ENCODE measurements around the gene DNAJC27. TPM values are rescaled to one million over a fixed set of nuclear protein-coding genes. Genes with fewer than 3 reads are reported as not detected.

The DNAJC27 gene
- total and polyA plus RNA-seq, 2 of the 13 experiments (the other 11 are each of a cell fraction or from before 2014, with no cell fraction given): 3.1 to 3.7 TPM

- TF ChIP-seq ZNF280D (CRISPR knock-in tag; IDR thresholded peaks at IDR 0.05) (peak; percentile 16), ZNF713 (CRISPR knock-in tag; IDR thresholded peaks at IDR 0.05) (no peak), ZNF501 (CRISPR knock-in tag; IDR thresholded peaks at IDR 0.05) (peak; percentile 1; the same call in 1 of the 2 replicates), NFATC3 (CRISPR knock-in tag; IDR thresholded peaks at IDR 0.05) (peak; percentile 10; the same call in 1 of the 2 replicates), HNF4G (IDR thresholded peaks at IDR 0.05; ENCODE audit: borderline replicate concordance, low read depth, low read length) (no peak), HNF4G (CRISPR knock-in tag; IDR thresholded peaks at IDR 0.05; ENCODE audit: borderline replicate concordance, low read depth) (no peak), SP2 (CRISPR knock-in tag; IDR thresholded peaks at IDR 0.05) (no peak), ZBTB43 (CRISPR knock-in tag; conservative IDR thresholded peaks at IDR 0.05) (no peak), ZNF232 (CRISPR knock-in tag; IDR thresholded peaks at IDR 0.05; ENCODE audit: borderline replicate concordance) (no peak; the same call in 1 of the 2 replicates), ATF7 (IDR thresholded peaks at IDR 0.05) (no peak), ATF7 (CRISPR knock-in tag; IDR thresholded peaks at IDR 0.05) (peak; percentile 56; the same call in 1 of the 2 replicates), ZNF230 (CRISPR knock-in tag; IDR thresholded peaks at IDR 0.05) (peak; percentile 25), ZNF816 (CRISPR knock-in tag; IDR thresholded peaks at IDR 0.05; ENCODE audit: borderline replicate concordance) (no peak), ZNF101 (CRISPR knock-in tag; IDR thresholded peaks at IDR 0.05; ENCODE audit: borderline replicate concordance, low read depth) (0 out of 2 replicates have a peak, but pooled peaks have one; percentile 69), TP53 (CRISPR knock-in tag; conservative IDR thresholded peaks at IDR 0.05) (no peak), ZNF598 (CRISPR knock-in tag; IDR thresholded peaks at IDR 0.05; ENCODE audit: borderline replicate concordance) (no peak), KLF16 (CRISPR knock-in tag; IDR thresholded peaks at IDR 0.05) (0 out of 4 replicates have a peak, but pooled peaks of 1 of the 2 experiments have one; percentile 1)
- TF ChIP-seq, protein P1, sequence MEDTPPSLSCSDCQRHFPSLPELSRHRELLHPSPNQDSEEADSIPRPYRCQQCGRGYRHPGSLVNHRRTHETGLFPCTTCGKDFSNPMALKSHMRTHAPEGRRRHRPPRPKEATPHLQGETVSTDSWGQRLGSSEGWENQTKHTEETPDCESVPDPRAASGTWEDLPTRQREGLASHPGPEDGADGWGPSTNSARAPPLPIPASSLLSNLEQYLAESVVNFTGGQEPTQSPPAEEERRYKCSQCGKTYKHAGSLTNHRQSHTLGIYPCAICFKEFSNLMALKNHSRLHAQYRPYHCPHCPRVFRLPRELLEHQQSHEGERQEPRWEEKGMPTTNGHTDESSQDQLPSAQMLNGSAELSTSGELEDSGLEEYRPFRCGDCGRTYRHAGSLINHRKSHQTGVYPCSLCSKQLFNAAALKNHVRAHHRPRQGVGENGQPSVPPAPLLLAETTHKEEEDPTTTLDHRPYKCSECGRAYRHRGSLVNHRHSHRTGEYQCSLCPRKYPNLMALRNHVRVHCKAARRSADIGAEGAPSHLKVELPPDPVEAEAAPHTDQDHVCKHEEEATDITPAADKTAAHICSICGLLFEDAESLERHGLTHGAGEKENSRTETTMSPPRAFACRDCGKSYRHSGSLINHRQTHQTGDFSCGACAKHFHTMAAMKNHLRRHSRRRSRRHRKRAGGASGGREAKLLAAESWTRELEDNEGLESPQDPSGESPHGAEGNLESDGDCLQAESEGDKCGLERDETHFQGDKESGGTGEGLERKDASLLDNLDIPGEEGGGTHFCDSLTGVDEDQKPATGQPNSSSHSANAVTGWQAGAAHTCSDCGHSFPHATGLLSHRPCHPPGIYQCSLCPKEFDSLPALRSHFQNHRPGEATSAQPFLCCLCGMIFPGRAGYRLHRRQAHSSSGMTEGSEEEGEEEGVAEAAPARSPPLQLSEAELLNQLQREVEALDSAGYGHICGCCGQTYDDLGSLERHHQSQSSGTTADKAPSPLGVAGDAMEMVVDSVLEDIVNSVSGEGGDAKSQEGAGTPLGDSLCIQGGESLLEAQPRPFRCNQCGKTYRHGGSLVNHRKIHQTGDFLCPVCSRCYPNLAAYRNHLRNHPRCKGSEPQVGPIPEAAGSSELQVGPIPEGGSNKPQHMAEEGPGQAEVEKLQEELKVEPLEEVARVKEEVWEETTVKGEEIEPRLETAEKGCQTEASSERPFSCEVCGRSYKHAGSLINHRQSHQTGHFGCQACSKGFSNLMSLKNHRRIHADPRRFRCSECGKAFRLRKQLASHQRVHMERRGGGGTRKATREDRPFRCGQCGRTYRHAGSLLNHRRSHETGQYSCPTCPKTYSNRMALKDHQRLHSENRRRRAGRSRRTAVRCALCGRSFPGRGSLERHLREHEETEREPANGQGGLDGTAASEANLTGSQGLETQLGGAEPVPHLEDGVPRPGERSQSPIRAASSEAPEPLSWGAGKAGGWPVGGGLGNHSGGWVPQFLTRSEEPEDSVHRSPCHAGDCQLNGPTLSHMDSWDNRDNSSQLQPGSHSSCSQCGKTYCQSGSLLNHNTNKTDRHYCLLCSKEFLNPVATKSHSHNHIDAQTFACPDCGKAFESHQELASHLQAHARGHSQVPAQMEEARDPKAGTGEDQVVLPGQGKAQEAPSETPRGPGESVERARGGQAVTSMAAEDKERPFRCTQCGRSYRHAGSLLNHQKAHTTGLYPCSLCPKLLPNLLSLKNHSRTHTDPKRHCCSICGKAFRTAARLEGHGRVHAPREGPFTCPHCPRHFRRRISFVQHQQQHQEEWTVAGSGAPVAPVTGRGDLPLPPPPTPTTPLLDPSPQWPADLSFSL (CRISPR knock-in tag; IDR thresholded peaks at IDR 0.05): no peak
Measured at GRCh38 chr2:24972315-24972961, 683 bp upstream of the DNAJC27 start (continued).
